ENCODE measurements around the gene PTPRQ.
"Not testable (repeated sequence)": the region's sequence is repeated elsewhere in the genome, so short reads cannot be mapped to it uniquely, and the experiment has no call there.

PTPRQ gene

GRCh38 chr12:80643961-80644360, 199.9 kb downstream of the PTPRQ start:
- no peak for DNase-seq (ENCODE audit: low spot score)

- DNase-seq (ENCODE audit: low spot score) = no peak
Observed at GRCh38 chr12:80648881-80649280, 204.8 kb downstream of the PTPRQ start.

- no peak for DNase-seq (ENCODE audit: low spot score)
Observed at GRCh38 chr12:80655751-80656150, 211.7 kb downstream of the PTPRQ start.

GRCh38 chr12:80659512-80660063, 215.6 kb downstream of the PTPRQ start:
- no peak for DNase-seq (ENCODE audit: low spot score)

GRCh38 chr12:80662586-80662985, 218.6 kb downstream of the PTPRQ start:
- DNase-seq (ENCODE audit: low spot score) = no peak

GRCh38 chr12:80670214-80670613, 226.2 kb downstream of the PTPRQ start:
- no peak for DNase-seq (ENCODE audit: low spot score)

- not testable (repeated sequence) for DNase-seq (ENCODE audit: low spot score)
Observed at GRCh38 chr12:80676042-80676636, 232.1 kb downstream of the PTPRQ start.

- DNase-seq (ENCODE audit: low spot score) = no peak
Observed at GRCh38 chr12:80676856-80677255, 232.8 kb downstream of the PTPRQ start.

- no peak for DNase-seq (ENCODE audit: low spot score)
Observed at GRCh38 chr12:80677994-80678393, 234.0 kb downstream of the PTPRQ start.

- no peak for DNase-seq (ENCODE audit: low spot score)
Observed at GRCh38 chr12:80679346-80680131, 235.5 kb downstream of the PTPRQ start.

GRCh38 chr12:80681287-80681686, 237.3 kb downstream of the PTPRQ start:
- no peak for DNase-seq (ENCODE audit: low spot score)

GRCh38 chr12:80681786-80682185, 237.8 kb downstream of the PTPRQ start:
- no peak for DNase-seq (ENCODE audit: low spot score)

- DNase-seq (ENCODE audit: low spot score) = no peak
Observed at GRCh38 chr12:80684077-80684495, 240.1 kb downstream of the PTPRQ start.

- DNase-seq (ENCODE audit: low spot score) = no peak
Observed at GRCh38 chr12:80690090-80690489, 246.1 kb downstream of the PTPRQ start.

GRCh38 chr12:80690513-80690912, 246.5 kb downstream of the PTPRQ start:
- no peak for DNase-seq (ENCODE audit: low spot score)

GRCh38 chr12:80692114-80692513, 248.1 kb downstream of the PTPRQ start:
- no peak for DNase-seq (ENCODE audit: low spot score)

- no peak for DNase-seq (ENCODE audit: low spot score)
Observed at GRCh38 chr12:80697270-80697887, 253.3 kb downstream of the PTPRQ start.

- no peak for DNase-seq (ENCODE audit: low spot score)
Observed at GRCh38 chr12:80698256-80698655, 254.2 kb downstream of the PTPRQ start.

- DNase-seq (ENCODE audit: low spot score) = no peak
Observed at GRCh38 chr12:80698847-80699542, 255.0 kb downstream of the PTPRQ start.

- DNase-seq (ENCODE audit: low spot score) = no peak
Observed at GRCh38 chr12:80700327-80700726, 256.3 kb downstream of the PTPRQ start.

GRCh38 chr12:80701388-80701787, 257.4 kb downstream of the PTPRQ start:
- no peak for DNase-seq (ENCODE audit: low spot score)

Data from Ammon's horn (tissue), 1 donor.